Left renal pelvis (tissue), 4 donors: ENCODE measurements around the gene CCNL1. TPM values are rescaled to one million over a fixed set of nuclear protein-coding genes. Genes with fewer than 3 reads are reported as not detected.

Experiments
- DNase-seq, 4 donors: peaks; one replicate each; pipeline ENCODE4 v3.0.0-alpha.2; 2013; ENCODE audit warnings: low read depth in 4 of 4, low spot score in 3 of 4
- polyA plus RNA-seq, 4 donors: library from polyadenylated mRNA; unstranded; fragments of 120-200 nt; gene quantifications; one replicate each; pipeline ENCODE4 v1.2.1, GENCODE V29; 2013; ENCODE audit not compliant: insufficient read length in 4 of 4

CCNL1 gene
- polyA plus RNA-seq, 4 donors = 146 to 453 (median 186) TPM

DNA sequence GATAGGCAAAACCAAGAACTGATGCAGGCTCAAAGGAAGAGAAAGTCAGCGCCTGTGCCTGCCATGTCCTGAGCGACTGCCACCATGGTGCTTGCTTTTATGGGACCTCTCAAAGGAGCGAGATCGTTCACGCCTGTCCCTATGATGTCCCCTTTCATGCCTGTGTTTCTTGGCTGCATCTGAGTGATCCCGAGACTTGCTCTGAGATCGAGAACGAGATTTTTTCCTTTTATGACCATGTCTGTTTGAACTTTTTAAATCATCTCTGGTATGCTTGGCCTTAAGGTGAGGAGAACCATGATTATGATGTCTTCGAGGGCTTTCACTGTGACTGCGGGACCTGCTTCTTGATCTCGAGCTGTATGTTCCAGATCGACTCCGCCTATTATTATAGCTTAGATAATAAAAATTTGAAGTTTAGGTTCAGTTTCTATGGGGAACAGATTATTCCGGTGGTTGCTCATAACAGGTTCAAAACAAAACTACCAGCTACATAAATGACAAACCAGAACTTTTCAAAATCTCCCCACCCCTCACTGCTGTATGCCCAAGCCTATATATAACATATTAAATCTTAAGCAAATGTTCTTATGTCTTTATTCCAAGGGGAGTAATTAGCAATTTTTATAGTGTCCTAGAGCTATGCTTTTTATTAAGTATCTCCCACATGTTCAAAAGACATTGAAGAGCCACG is 11.6 kb downstream of the CCNL1 start:
- no peak for DNase-seq

DNA sequence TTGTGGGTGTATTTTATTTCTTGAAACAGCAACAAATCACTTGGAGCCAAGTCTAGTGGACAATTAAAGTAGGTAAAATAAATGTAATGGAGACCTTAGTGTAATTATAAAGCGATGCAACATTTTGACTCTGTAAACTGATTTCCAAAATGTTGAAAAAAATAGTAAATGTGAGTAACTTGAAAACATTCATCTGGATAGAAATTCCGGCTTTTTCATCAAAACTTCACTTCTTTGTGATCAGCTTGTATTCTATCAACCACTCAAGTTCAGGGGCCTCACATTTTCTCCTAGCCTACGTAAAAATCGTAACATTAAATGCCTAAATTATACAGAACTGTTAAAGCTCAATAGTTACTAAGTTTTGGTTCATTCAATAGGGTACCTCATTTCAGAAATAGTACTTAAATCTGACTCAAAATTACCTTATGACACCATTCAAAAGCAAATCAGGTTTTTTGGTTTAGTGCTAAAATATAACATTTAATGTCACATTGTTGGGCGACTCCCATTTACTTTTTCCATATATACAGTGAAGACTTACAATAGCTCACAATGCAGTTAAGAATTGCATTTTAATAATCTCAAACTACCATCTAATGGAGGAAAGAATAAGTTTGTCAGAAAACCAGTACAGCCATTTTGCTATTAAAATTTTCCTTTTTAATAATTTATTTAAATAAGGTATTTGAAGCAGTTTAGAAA is 12.7 kb downstream of the CCNL1 start:
- no peak for DNase-seq

GRCh38 chr3:157145606-157146322 is 14.2 kb downstream of the CCNL1 start:
- DNase-seq = no peak

- no peak for DNase-seq
Observed at GRCh38 chr3:157142315-157142714, 17.6 kb downstream of the CCNL1 start.

DNA sequence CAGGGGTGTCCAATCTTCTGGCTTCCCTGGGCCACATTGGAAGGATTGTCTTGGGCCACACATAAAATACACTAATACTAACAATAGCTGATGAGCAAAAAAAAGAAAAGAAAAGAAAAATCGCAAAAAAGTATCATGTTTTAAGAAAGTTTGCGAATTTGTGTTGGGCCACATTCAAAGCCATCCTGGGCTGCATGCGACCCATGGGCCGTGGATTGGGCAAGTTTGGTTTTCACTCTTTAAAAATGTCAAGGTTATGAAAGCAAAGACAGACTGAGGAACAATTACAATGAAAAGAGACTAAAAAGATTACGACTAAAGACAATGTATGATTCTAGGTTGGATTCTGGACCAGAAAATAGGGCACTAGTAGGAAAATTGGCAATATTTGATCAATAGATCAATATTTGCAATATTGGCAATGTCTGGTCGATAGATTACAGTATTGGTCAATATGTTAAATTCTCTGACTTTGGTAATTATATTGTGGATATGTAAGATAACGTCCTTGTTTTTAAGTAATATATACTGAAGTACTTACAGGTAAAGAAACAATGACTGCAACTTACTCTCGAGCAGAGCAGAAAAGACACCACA is 19.9 kb downstream of the CCNL1 start:
- DNase-seq = no peak

DNA sequence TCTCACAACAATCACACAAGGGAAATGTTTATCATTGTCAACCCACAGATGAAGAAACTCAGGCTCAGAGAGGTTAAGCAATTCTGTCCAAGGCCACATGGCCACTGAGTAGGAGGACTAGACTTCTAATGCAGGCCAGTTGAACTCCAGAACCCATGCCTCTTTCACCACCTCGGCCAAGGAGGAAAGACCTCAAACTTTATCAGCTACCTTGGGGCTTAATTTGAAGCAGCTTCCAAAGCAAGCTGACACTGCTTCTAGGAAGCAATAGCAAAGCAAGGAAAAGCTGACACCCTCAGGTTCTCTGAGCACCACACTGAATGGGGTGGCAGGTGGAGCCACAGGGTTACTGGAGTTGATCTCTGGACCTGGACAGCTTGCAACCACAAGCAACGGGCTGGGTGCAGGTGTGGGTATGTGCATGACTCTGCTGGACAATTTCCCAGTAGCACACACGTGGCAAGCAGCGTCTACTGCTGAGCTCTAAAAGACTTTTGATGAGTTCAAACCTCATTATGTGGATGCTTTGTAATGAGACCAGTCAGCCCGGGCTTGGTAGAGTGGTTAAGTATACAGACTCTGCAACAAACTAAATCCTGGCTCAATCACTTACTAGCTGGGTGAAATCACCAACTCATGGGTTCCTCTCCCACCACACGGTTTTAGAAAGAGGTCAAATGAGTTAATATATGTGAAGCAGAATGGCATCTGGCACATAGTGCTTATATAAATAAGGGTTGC is 23.1 kb downstream of the CCNL1 start:
- DNase-seq = no peak

- DNase-seq = no peak
Observed at GRCh38 chr3:157135671-157136396, 24.1 kb downstream of the CCNL1 start.

DNA sequence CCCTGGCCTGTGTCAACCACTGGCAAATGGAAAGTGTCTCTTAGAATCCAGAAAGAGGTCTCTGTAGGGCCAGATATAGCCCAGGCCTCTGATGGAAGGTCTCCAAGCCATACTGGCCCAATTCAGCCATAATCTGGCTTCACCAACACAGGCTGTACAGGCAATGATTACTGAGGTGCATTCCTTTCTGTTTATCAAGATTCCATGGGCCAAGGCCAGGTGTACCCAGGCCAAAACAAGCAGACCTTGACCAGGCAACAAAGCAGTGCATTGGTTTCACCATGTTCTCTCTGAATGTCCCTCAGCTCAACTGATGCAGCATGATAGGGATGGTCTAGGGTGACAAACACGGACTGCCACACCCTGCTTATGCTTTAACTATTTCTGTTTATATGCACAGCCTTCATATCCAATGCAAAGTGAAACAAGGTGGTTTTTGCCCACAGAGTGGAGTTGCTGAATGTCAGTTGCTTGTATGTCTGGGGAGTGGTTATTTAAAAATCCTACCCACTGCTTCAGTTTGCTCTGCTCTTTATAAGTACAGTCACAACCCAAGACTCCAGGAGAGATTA is 25.2 kb downstream of the CCNL1 start:
- DNase-seq = no peak

DNA sequence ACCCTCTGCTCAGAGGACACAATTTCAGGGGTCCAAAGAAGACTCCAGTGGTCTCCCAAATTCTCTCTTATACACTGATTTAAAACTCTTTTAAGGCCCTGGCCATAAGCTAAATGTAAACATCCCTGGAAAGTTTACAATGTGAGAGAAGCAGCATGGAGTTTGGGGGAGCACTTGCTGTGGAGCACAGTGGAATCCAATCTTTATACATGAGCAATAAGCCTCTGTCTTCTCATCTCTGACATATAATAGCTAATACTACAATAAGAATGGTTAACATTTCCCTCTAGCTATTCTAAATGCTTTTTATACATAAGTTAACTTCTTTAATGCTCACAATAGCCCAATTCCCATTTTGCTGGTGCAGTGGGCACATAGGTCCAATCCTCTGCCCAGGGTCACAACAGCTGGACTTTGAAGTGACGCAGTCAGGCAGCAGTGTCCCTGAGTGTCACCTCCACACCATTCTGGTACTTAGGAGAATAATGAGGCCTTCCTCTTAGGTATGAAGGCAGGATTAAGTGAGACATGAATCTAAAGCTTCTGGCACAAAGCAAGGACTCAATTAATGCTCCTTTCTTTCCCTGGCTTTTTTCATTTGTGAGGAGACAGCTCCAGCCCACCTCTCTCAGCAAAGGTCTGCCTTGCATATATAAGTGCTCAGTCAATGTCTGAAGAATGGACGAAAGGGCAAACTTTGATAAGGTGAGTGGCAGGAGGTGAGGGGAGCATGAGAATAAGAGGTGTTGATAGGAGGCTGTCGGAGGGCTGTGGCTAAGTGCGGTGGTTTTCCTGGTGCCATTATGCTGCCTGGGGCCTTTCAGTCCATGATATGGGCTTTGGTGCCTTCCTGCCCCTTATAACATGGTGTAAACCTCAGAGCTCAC is 26.3 kb downstream of the CCNL1 start:
- no peak for DNase-seq

DNA sequence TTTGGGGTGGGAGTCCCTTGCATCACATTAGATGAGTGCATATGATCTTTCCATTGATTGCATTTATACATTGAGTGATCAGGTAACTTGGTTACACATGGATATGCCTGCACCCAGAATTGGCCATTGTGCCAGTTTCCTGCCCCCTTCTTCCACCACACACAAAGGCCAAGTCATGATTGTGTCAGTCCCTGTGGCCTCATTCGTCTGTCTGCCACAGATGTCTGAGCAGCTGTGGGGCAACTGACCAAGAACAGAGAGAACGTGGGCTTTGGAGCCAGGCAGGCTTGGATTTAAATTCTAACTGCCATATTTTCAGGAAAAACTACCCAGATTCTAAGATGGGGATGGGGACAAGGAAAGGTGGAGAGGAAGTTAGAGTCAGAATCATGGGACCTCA is 27.0 kb downstream of the CCNL1 start:
- no peak for DNase-seq

DNA sequence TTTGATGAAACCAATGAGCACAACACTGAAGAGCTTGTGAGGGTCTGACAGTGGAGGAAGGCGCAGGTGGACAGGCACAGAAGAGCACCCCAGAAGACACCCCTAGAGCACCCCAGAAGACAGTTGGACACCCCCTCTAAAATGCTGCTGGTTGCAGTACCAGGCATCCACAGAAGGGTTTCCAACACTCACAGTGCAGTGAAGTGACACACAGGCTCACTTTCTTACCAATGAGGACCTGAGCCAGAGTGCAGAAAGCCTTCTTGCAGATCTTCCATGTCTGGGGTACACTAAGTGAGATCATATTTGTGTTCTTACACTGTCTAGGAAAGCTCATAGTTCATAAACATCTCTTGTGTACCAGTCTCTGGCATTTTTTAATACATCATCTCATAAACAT is 27.6 kb downstream of the CCNL1 start:
- DNase-seq = no peak

DNA sequence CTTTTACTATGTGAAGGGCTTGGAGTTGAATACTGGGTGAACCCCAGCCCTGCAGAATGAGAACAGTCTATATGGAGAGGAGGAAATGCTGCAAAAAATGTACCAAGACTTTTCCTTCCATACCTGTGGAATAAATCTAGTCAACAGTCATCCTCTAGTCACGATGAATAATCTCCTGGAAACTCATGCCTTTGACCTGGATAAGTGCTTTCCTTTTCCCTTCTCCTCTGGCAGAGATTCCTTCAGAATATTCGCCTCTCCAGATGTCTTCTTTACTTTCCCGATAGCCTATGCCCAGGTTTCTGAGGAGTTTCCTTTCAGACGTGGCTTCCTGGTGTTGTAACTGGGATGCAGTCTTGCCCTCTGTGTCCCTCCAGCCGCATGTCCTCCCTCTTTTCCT is 28.1 kb downstream of the CCNL1 start:
- DNase-seq = no peak

DNA sequence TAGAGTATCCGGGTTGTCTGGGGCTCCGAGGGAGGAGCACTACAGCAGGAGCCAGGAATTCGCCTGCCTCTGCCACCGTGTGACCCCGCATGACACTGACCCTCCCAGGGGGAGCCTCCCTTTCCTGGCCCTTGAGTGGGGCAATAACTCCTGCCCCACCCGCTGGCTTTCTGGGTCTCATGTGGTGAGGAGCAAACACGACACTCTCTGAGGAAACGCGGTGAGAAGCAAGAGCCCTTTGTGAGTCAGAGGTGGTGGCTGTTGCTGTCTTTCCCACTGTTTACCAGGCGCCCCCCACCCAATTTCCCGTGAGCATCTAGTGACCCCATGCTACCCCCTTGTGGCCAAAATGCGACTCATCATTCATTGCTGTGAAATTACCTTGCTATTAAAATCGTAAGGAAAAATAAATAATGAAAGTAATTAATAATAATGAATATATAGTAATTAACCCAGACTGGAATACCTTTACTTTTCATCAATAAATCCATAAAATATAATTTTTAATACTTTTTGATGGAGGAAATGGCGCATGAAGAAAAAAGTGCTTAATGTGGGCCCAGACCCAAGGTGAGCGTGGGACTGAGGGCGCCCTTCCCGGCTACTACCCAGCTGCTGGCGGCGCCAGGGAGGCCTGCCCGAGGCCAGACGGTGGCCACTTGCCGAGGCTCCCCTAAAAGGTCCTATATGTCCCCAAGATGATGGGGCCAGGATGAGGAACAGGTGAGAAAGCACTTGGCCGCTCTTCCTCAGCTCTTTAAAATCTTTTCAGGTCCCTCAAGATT is 29.3 kb downstream of the CCNL1 start:
- peak in 1 of 4 donors; percentile 48 for DNase-seq

DNA sequence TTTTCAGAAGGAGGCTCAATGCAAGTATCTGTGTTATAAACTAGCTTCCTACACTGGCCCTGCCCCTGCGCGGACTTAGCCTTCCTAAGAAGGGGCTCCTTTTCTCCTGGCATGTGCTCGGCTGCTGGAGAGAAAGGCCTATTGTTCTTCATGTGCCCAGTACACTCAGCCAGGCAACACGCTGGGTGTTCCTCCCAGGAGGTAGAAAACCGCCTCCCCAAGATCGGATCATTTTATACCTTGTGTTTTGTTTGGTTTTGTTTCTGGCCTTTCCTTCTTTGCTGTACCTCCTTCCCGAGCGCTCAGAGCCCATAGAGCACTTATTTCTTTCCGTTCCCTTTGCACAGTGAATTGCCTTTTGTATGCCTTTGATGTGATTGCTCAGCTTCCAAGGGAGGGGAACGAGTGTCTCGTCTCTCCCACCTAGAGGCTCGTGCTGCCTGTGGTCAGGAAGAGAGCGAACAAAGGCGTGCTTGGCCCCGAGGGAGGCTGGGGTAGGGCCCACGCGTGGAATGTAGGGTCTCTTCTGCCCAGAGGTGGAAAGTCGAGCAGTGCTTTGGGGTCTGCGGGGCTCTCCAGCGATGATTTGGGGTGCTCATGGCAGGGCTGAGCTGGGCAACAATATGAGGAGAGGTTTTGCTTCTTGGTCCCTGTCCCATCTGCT is 30.0 kb downstream of the CCNL1 start:
- no peak for DNase-seq

GRCh38 chr3:157128771-157129681 is 30.9 kb downstream of the CCNL1 start:
- no peak for DNase-seq
